AG10803 (cell line): ENCODE results near the gene RNF5.
A peak's percentile ranks its signal among the peaks of the same experiment; 100 is the strongest.

Experiments used
- DNase-seq: peaks from one replicate; pipeline ENCODE4 v3.0.0; 2010; ENCODE audit warnings: low read depth
- H3K4me3 ChIP-seq: 2 replicates; pipeline ENCODE4 v1.5.1; 2011; ENCODE audit warnings: mild to moderate bottlenecking, low read length, control low read depth
- TF ChIP-seq, protein P1 (sequence below): conservative IDR thresholded peaks from 2 replicates; pipeline ENCODE4 v1.5.1; 2011; ENCODE audit warnings: mild to moderate bottlenecking, low read length, control low read depth, inconsistent platforms

RNF5 gene

DNA sequence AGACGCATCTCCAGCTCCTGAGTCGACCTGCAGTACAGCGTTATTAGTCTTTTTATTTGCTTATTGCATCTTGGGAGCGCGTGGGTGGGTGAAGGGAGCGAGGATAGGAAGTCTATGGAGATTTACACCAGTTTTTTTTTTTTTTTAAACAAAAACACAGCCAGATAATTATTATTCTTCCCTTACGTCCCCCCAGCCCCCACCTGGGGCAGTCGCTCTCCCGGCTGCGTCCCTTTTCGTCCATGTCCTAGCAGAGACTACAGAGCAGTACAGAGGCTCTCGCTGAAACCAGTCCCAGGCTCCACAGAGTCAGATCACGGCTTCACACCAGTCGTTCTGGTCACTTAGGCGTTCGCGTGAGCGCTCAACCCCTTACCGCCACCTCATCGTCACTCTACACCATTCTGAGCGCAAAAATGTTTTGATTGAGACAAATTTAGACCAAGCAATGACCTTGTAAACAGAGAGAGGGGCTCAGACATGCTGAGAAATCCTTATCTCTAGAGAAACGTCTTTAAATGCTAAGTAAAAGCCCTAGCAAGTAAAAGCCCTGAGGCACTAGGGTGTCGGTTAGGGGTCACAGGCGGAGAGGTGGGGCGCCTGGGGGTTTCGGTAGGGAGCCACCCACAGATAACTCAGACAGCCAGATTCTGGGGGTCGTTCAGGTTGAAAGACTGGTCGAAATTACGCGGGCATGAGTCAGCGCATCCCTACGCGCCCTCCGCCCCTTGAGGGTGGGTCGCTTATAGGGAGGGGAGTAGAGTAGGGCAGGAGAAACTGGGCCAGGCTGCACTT lies 25.2 kb upstream of the RNF5 start:
- DNase-seq, result peak; percentile 18
- H3K4me3 ChIP-seq, result peak overlapping the region; percentile 94
- TF ChIP-seq, protein P1, sequence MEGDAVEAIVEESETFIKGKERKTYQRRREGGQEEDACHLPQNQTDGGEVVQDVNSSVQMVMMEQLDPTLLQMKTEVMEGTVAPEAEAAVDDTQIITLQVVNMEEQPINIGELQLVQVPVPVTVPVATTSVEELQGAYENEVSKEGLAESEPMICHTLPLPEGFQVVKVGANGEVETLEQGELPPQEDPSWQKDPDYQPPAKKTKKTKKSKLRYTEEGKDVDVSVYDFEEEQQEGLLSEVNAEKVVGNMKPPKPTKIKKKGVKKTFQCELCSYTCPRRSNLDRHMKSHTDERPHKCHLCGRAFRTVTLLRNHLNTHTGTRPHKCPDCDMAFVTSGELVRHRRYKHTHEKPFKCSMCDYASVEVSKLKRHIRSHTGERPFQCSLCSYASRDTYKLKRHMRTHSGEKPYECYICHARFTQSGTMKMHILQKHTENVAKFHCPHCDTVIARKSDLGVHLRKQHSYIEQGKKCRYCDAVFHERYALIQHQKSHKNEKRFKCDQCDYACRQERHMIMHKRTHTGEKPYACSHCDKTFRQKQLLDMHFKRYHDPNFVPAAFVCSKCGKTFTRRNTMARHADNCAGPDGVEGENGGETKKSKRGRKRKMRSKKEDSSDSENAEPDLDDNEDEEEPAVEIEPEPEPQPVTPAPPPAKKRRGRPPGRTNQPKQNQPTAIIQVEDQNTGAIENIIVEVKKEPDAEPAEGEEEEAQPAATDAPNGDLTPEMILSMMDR, result no peak

DNA sequence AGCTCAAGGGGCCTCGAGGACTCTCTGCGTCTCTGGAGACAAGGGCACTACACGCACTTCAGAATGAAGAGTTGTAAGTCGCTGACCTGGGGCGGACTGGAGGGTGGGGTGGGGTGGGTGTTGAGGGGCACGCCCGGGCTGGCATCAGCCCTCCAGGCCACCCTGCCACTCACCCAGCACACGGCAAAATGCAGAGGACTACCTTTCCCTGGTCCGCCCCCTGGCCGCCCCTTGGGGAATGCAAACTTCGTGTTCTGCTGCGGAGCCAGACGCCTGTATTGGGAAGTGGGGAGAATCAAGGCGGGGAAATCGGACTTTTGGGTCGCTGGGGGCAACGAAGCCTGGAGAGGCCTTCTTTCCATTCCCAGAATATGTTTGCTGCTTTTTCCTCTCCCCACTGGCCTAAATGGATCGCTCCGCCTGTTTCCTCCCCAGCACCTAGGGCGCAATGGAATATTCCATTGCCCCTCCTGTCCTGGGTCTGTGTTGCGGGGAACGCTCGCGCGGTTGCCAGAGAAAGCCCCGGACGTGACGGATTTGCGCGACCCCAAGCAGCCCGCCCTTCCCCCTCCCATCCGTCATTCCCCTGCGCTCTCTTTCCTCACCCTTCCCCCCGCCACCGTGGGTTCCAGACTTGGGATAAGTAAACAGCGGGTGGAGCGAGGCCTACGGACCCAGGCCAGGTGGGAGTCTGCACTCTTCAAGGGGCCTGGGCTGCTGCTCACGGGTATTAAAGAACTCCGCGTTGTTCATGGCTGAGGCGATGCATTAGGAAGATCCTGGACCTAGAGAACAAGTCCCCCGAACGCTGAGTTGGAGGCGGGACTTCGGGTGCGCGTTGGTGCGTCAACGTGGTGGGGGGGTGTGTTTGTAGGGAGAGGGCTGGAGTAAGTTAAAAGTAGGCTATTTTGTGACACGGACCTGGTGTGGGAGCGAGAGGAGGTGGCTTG lies 24.4 kb upstream of the RNF5 start, which contains the start of gene PPT2:
TSS of gene PPT2 (plus strand) at position 578 of the 950 bp plus-strand sequence. CDS start 454 bp downstream, outside the sequence.
- TF ChIP-seq, protein P1, result peak; percentile 30
- H3K4me3 ChIP-seq, result peak within 1 kb of the TSS; percentile 94
- DNase-seq, result peak; percentile 90

DNA sequence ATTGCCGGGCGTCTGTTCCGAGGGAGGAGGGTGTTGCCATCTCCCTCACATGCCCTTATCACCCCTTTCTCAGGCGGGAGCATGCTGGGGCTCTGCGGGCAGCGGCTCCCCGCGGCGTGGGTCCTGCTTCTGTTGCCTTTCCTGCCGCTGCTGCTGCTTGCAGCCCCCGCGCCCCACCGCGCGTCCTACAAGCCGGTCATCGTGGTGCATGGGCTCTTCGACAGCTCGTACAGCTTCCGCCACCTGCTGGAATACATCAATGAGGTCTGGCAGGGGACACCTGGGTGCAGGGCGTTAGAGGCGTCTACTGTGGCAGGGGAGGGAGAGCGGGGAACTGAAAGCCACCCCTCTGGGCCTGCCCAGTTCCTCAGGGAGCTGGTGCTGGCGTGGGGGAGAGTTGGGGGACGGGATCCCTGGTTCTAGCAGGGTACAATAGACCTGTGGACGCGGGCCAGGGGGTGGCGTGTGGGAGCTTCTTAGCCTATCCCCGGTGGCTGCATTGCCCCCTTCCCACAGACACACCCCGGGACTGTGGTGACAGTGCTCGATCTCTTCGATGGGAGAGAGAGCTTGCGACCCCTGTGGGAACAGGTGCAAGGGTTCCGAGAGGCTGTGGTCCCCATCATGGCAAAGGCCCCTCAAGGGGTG lies 23.6 kb upstream of the RNF5 start:
- peak overlapping the region; percentile 94 for H3K4me3 ChIP-seq
- DNase-seq, result peak; percentile 58
- TF ChIP-seq, protein P1, result peak; percentile 61

DNA sequence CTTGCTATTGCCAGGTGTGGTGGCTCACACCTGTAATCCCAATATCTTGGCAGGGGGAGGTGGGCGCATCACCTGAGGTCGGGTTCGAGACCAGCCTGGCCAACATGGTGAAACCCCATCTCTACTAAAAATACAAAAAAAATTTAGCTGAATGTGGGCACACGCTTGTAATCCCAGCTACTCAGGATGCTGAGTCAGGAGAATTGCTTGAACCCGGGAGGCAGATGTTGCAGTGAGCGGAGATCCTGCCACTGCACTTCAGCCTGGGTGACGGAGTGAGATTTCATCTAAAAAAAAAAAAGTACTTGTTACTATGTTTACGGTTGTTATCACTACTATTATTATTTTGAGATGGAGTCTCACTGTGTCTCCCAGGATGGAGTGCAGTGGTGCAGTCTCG lies 21.3 kb upstream of the RNF5 start:
- no peak for DNase-seq
- TF ChIP-seq, protein P1, result no peak
- H3K4me3 ChIP-seq, result no peak overlapping the region

- TF ChIP-seq, protein P1, result no peak
Measured at GRCh38 chr6:32158052-32158451, 20.2 kb upstream of the RNF5 start.

GRCh38 chr6:32163559-32164258 lies 14.5 kb upstream of the RNF5 start:
- TF ChIP-seq, protein P1, result no peak
- no peak overlapping the region for H3K4me3 ChIP-seq

More at GRCh38 chr6:32158052-32158451, 20.2 kb upstream of the RNF5 start:
- no peak for DNase-seq
- no peak overlapping the region for H3K4me3 ChIP-seq

More at GRCh38 chr6:32163559-32164258, 14.5 kb upstream of the RNF5 start:
- DNase-seq, result no peak
